Mucosa of stomach (tissue), 1 donor: ENCODE results near the gene UVSSA.

Experiments used
- H3K27me3 ChIP-seq: one replicate; pipeline ENCODE4 v1.7.0; 2013; ENCODE audit warnings: mild to moderate bottlenecking, low read length; ENCODE audit not compliant: control insufficient read depth, insufficient read depth
- H3K36me3 ChIP-seq: one replicate; pipeline ENCODE4 v1.7.0; 2013; ENCODE audit warnings: low read length; ENCODE audit not compliant: control insufficient read depth, insufficient read depth
- H3K4me1 ChIP-seq: one replicate; pipeline ENCODE4 v1.7.0; 2013; ENCODE audit warnings: mild to moderate bottlenecking, low read length; ENCODE audit not compliant: control insufficient read depth, insufficient read depth
- H3K4me3 ChIP-seq: one replicate; pipeline ENCODE4 v1.7.0; 2013; ENCODE audit warnings: low read length
- H3K9ac ChIP-seq: one replicate; pipeline ENCODE4 v1.7.0; 2013; ENCODE audit warnings: mild to moderate bottlenecking, low read length, moderate library complexity
- H3K9me3 ChIP-seq: one replicate; pipeline ENCODE4 v1.7.0; 2013; ENCODE audit warnings: mild to moderate bottlenecking, low read length, moderate library complexity; ENCODE audit not compliant: control insufficient read depth
- donor health status: Pancreatic carcinoma.

The UVSSA gene

DNA sequence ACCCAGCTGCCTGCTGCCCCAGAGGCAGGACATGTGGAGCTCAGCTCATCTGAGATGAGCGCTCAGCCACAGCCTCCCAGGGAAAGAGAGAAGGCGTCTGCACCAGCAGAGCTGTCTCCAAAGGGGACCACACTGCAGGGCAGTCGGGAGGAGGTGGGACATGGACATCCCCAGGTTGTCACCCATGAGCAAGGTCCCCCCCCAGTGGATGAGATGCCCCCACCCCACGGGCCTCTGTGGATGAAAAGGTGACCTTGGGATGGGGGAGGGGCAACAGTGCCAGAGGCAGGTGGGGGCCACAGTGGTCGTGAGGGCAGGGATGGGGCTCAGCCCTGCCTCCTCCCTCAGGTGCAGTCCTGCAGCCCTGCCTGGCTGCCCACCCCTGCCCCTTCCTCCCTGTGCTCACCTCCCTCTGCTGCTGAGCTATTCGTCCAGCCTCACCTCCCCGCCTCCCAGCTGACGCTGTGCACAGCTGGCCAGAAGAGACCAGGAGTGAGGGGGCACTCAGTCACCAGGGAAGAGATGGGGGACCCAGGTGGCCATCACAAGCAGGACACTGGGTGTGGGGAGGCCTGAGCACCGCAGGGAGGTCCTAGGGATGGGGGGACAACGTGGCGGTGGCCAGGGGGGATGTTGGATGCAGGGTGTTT is 49.9 kb downstream of the UVSSA start:
- Histone ChIP-seq H3K9ac (no peak overlapping the region), H3K9me3 (no peaks in the 10 kb centered on the region), H3K36me3 (no peaks in the 10 kb centered on the region), H3K27me3 (peaks cover 27% of the 10 kb centered on the region), H3K4me3 (no peak overlapping the region), H3K4me1 (no peaks in the 10 kb centered on the region)

DNA sequence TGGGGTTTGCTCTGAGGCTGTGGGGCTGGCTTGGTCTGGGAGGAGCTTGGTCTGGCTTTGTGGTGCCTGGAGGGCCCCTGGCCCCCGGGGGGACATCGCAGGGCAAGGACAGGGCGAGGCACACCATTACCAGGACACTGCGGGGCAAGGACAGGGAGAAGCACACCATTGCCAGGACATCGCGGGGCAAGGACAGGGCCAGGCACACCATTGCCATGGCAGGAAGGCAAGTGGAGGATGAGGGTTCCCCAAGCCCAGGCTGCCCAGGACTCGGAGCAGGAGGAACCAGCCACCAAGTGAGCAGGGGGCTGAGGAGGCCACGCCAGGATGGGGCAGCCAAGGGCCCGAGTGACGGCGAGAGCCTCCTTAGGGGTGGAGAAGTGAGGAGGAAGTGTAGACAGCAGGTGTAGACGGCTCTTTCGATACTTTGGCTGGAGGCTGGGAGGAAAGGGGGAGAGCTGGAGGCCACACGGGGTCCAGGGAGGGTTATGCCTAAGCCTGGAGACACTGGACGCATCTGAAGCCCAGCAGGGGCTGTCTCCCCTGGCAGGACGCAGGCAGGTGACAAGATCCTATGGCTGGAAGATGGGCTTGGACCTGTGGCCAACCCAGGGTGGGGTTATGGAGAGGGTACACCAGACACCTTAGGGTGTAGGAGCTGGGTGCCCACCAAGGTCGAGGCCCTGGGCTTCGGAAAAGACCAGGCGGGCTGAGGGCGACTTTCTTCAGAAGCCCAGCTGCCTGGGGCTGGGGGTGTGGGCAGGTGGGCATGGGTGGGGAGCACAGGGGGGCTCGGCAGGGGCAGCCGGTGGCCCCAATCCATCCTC is 51.9 kb downstream of the UVSSA start:
- H3K9ac ChIP-seq = no peak overlapping the region
- no peaks in the 10 kb centered on the region for H3K9me3 ChIP-seq
- peaks cover 41% of the 10 kb centered on the region for H3K27me3 ChIP-seq
- no peaks in the 10 kb centered on the region for H3K4me1 ChIP-seq
- no peaks in the 10 kb centered on the region for H3K36me3 ChIP-seq
- H3K4me3 ChIP-seq = no peak overlapping the region

DNA sequence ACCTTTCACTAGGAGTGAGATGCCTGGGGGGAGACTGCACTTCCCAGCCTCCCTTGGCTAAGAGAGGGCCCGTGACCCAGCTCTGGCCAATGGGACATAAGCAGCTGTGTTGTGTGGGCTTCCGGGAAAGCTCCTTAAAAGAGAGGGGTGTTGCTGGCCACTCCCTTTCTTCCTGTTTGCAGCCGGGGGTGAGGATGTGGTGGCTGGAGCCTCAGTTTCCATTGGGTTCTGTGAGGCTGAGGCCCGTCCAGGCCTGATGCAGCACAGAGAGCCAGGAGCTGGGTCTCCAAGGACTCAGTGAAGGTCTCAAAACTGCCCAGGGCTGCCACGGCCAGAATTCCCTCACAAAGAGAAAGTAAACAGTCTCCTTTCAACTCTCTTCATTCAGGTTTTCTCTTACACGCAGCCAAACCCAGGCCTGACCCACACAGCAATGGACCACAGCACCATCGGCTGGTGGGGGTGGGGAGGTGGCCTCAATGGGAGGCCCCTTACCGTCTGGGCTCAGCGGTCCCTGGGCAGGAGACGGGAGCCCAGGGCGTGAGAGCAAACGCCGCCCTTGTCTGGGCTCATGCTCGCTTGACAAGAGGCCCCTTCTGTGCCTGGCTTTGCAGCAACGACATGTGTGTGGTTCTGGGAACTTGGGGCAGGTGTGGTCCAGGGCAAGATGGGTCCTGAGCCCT is 52.6 kb downstream of the UVSSA start:
- Histone ChIP-seq H3K4me3 (no peak overlapping the region), H3K9me3 (no peaks in the 10 kb centered on the region), H3K27me3 (peaks cover 49% of the 10 kb centered on the region), H3K4me1 (no peaks in the 10 kb centered on the region), H3K36me3 (no peaks in the 10 kb centered on the region), H3K9ac (no peak overlapping the region)

DNA sequence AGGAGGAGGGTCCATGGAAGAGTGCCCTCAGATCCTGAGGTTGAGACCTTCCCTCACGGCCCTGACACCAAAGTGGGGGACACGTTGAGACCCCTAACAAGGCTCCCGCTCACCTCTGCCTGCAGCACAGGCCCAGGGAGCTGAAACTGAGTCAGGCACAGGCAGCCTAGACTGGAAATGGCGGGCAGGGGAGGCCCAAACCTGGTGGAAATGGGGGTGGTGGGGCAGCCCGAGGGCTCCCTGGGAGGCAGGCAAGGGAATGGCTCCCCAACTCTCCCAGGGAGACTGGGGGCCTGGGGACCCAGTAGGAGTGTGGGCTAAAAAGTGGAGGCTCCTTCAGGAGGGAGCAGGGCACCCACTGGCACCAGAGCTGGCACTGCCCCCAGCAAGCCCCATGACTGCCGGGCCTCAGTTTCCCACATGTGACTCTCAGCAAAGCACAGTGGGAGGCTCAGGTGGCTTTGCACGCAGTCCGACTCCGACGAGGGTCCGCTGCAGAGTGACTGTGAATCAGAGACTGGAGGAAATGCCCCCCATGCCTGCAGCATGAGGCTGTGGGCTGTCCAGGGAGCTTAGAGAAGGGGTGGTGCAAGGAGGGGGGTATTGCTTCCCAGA is 53.3 kb downstream of the UVSSA start:
- Histone ChIP-seq H3K36me3 (no peaks in the 10 kb centered on the region), H3K9ac (no peak overlapping the region), H3K9me3 (no peaks in the 10 kb centered on the region), H3K27me3 (peaks cover 55% of the 10 kb centered on the region), H3K4me3 (no peak overlapping the region), H3K4me1 (no peaks in the 10 kb centered on the region)

DNA sequence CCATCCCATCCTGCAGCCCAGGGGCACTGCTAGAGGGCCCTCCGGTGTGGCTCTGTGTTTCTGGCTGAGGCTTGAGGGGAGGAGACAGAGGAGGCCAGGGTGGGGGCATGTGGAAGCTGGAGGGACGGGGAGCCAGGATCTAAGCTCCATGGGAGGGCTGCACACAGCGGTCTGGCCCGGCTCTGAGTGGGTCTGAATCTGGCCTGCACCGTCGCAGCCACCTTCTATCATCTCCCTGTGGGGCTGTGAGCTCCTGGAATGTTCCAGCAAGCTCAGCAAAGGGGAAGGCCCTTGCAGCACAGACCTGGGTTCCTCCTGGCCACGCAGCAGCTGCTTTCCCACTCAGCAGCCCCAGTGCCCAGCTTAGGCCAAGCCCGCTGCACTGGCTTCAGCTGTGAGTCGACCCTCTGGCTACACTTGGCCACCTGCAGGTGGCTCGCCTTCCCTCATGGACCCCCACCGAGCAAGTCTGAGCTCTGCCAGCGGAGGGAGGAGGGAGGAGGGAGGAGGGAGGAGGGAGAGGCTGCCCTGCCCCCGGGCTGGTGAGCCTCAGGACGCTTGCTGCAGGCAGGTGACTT is 53.9 kb downstream of the UVSSA start:
- Histone ChIP-seq H3K9me3 (no peaks in the 10 kb centered on the region), H3K4me3 (no peak overlapping the region), H3K27me3 (peaks cover 61% of the 10 kb centered on the region), H3K9ac (no peak overlapping the region), H3K36me3 (no peaks in the 10 kb centered on the region), H3K4me1 (no peaks in the 10 kb centered on the region)

DNA sequence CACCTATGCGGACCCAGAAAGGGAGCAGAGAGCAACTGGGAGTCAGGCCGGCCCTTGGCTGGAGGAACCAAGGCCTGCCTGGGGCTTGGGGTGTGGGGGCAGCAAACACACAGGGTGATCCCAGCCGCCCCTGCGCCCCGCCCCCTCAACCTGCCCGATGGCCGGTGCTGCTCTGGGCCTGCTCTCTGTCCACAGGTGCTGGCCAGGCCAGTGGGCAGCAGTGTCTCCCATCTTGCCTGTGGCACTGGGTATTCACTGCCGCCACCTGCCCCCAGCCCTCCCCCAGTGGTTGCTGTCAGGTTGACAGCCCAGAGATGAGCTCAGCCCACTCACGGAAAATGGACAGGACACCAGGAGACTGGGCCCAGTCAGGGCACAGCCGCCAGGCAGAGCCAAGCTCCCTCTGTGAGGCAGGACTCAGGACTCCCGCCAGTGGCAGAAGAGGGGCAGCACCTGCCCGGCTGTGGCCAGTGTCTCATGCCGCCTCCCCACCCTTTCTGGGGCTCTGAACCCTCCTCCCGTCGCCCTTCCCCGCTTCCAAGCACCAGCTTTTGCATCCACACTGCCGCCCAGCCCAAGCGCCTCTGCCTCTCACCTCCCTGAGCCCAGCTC is 54.5 kb downstream of the UVSSA start:
- Histone ChIP-seq H3K4me3 (no peak overlapping the region), H3K36me3 (no peaks in the 10 kb centered on the region), H3K9ac (no peak overlapping the region), H3K27me3 (peaks cover 67% of the 10 kb centered on the region), H3K9me3 (no peaks in the 10 kb centered on the region), H3K4me1 (no peaks in the 10 kb centered on the region)

DNA sequence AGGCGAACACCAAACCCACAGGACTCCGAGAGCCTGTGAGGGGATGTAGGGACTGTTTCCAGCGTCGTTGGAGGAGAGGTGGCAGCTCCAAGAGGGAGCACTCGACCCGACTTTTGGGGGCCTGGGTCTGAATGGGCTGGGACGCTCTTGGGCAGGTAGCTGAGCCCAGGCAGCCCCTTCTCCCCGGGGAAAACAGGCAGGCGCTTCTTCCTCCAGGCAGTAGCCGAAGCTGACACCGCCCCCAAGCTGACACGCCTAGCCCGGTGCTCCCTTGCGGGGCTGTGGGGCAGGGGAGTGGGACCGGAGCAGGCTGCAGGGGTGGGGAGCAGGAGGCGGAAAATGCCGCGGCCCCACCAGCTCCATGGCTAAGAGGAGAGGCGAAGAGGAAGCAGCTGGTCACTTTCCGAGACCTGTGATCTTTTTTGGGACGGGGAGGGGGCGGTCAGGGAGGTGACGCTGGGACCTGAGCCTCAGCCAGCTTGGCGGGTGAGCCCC is 55.1 kb downstream of the UVSSA start:
- Histone ChIP-seq H3K9me3 (no peaks in the 10 kb centered on the region), H3K4me1 (no peaks in the 10 kb centered on the region), H3K36me3 (no peaks in the 10 kb centered on the region), H3K4me3 (no peak overlapping the region), H3K9ac (no peak overlapping the region), H3K27me3 (peaks cover 73% of the 10 kb centered on the region)

DNA sequence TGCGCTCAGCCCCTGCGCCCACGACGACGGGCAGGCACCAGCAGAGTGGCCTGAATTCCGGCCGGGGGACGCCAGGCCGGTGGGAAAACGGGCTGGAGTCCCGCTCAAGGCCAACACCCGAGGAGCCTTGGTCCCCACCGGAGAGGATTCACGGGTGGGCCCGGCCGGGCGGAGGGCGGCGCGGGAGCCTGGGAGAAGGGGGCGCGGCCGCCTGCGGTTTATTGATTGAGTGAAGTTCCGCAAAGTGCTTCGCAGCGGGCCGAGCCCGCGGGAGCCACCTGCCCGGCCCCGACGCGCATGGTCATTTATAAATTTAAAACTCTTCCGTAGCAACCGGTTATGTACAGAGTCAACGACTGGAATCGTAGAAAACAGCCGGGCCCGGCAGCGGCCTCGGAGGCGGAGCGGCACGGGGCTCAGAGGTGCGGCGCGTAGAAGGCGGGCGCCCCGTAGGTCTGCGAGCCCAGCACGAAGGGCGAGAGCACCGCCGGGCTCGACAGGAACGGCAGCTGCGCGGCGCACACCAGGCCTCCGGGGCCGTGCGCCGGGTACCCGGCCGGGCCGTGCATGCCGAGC is 55.6 kb downstream of the UVSSA start:
- Histone ChIP-seq H3K27me3 (peaks cover 78% of the 10 kb centered on the region), H3K4me3 (no peak overlapping the region), H3K4me1 (no peaks in the 10 kb centered on the region), H3K9me3 (no peaks in the 10 kb centered on the region), H3K9ac (no peak overlapping the region), H3K36me3 (no peaks in the 10 kb centered on the region)

DNA sequence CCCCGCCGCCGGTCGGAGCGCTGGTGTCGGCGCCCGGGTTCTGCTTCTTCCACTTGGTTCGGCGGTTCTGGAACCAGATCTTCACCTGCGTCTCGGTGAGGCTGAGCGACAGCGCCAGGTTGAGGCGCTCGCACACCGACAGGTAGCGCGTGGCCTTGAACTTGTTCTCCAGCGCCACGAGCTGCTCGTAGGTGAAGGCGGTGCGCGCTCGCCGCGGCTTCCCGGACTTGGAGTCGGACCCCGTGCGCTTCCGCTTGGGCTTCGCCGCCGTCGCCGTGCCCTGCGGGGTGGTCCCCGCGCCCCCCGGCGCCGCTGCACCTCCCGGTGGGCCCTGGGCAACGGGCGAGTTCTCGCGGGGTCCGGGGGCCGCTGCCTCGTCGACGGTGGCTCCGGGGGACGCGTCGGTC is 56.2 kb downstream of the UVSSA start:
- no peaks in the 10 kb centered on the region for H3K4me1 ChIP-seq
- no peak overlapping the region for H3K4me3 ChIP-seq
- H3K9me3 ChIP-seq = no peaks in the 10 kb centered on the region
- peaks cover 82% of the 10 kb centered on the region for H3K27me3 ChIP-seq
- H3K36me3 ChIP-seq = no peaks in the 10 kb centered on the region
- no peak overlapping the region for H3K9ac ChIP-seq

DNA sequence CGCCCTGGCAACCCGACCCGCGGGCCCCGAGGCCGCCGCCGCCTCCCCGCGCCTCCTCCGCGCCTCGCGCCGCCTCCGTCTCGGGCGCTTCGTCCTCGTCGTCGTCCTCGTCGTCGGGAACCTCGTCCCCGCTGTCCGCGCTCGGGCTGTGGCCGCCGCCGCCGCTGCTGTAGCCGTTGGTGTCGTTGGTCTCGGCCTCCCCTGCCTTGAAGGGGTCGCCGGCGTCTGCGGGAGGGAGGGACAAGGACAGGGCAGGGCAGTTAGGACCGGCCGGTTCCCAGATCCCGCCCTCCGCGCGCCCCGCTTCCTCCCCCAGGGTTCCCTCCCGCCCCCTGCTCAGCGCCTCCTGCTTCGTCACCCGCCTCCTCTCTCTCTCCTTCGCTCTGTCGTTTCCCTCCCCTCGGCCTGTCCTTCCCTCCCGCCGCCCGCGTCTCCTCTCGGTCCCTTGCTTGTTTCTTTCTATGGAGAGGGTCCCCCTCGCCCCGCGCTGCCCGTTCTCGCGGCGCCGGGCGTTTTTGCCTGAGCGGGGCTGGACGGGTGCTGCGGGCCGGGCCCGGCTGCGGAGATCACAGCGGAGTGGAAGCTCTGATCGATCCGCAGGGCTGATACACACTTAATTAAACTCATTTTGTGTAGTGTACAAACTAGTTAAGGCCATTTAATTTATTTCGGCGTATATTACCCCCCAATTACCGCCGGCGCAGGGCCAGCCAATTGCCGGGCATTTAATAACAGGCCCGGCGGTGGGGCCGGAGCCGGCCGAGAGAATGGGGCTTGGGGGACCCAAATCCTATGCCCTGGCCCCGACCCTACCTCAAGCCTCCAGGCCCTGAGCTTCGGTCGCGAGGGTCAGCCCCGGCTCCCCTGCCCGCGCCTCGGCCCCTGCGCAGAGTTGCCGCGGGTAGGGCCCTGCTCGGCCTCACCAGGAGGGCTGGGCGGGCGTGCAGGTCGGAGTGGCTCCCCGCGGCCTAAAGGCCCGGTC is 56.9 kb downstream of the UVSSA start:
- H3K36me3 ChIP-seq = no peaks in the 10 kb centered on the region
- no peak overlapping the region for H3K4me3 ChIP-seq
- H3K27me3 ChIP-seq = peaks cover 89% of the 10 kb centered on the region
- no peaks in the 10 kb centered on the region for H3K4me1 ChIP-seq
- no peak overlapping the region for H3K9ac ChIP-seq
- H3K9me3 ChIP-seq = no peaks in the 10 kb centered on the region
